HepG2 (cell line): ENCODE measurements around the gene EBF3. TPM values are rescaled to one million over a fixed set of nuclear protein-coding genes. Genes with fewer than 3 reads are reported as not detected.

ENCODE experiments used
- ATAC-seq: fragments of 200-7000 bp; cut with Tn5 transposase; 3 replicates; pipeline ENCODE4 v1.9.1; 2020; ENCODE audit warnings: mild to moderate bottlenecking, moderate library complexity
- BruUV-seq: library from RNA; stranded (reverse); fragments of 400-500 nt; replicated peaks from 2 replicates; lab custom pipeline; 2021; lab: Mats Ljungman, UMichigan
- CTCF ChIA-PET: fragments of 300-600 bp; formaldehyde crosslinking; extraction: SDS; loops from one replicate; lab custom pipeline; 2021; ENCODE audit warnings: low total read pairs, inconsistent platforms, low intra/inter-chr PET ratio; lab: Yijun Ruan, JAX
- POLR2A ChIA-PET: fragments of 350-600 bp; sonication (Branson Sonifier 250); formaldehyde crosslinking; loops from one replicate; lab custom pipeline; 2020; ENCODE audit warnings: antibody characterized with exemption, inconsistent platforms; lab: Yijun Ruan, JAX
- DNase-seq: peaks from one replicate; pipeline ENCODE4 v3.0.0-alpha.2; 2015; ENCODE audit warnings: low spot score
- FAIRE-seq: peaks from 3 replicates; lab custom pipeline; 2011; peaks lifted over from hg19 to GRCh38; lab: Jason Lieb, UNC
- H2AFZ ChIP-seq: one replicate; pipeline ENCODE4 v1.6.1; 2011; ENCODE audit warnings: low read length, inconsistent platforms
- H3K27ac ChIP-seq: fragments of 300-600 bp; 3 replicates; pipeline ENCODE4 v1.8.0; 2011; ENCODE audit warnings: mixed run types, mild to moderate bottlenecking, mixed read lengths, low read length, inconsistent platforms; ENCODE audit not compliant: insufficient read depth; ENCODE audit errors: extremely low read length
- H3K27me3 ChIP-seq, 2 experiments: fragments of 200-600 bp in 1 of 2; 2 replicates in 1 of 2; 3 replicates in 1 of 2; pipeline versions ENCODE4 v1.6.0 to v1.8.0; 2011; ENCODE audit warnings: low read length in 2 of 2, mild to moderate bottlenecking in 2 of 2, moderate library complexity in 2 of 2, inconsistent platforms in 1 of 2; ENCODE audit not compliant: insufficient read depth in 2 of 2, control insufficient read depth in 1 of 2
- H3K36me3 ChIP-seq, 2 experiments: fragments of 200-600 bp in 1 of 2; replicated peaks in 1 of 2; 2 replicates in 1 of 2; 3 replicates in 1 of 2; pipeline versions ENCODE4 v1.5.1 to v1.8.0; 2011; ENCODE audit warnings: low read length in 2 of 2, inconsistent platforms in 1 of 2; ENCODE audit not compliant: insufficient read depth in 2 of 2, control insufficient read depth in 1 of 2
- H3K4me1 ChIP-seq: 2 replicates; pipeline ENCODE4 v1.5.1; 2012; ENCODE audit warnings: low read length, inconsistent platforms; ENCODE audit not compliant: insufficient read depth
- H3K4me2 ChIP-seq: 2 replicates; pipeline ENCODE4 v1.6.0; 2011; ENCODE audit warnings: low read depth, low read length, inconsistent platforms
- H3K4me3 ChIP-seq, 3 experiments: fragments of 200-600 bp in 1 of 3; sonication (generic), shearing (Covaris generic) in 1 of 3; replicated peaks in 1 of 3; 2 replicates each; pipeline ENCODE4 v1.5.1; 2011 to 2016; ENCODE audit warnings: low read length in 3 of 3, inconsistent platforms in 2 of 3, low read depth in 2 of 3, mild to moderate bottlenecking in 2 of 3, control low read depth in 1 of 3, mixed read lengths in 1 of 3; ENCODE audit not compliant: insufficient read depth in 1 of 3
- H3K79me2 ChIP-seq: one replicate; pipeline ENCODE4 v1.6.1; 2011; ENCODE audit warnings: low read length, inconsistent platforms; ENCODE audit not compliant: insufficient read depth
- H3K9ac ChIP-seq: 2 replicates; pipeline ENCODE4 v1.6.0; 2011; ENCODE audit warnings: mild to moderate bottlenecking, low read depth, low read length, inconsistent platforms; ENCODE audit not compliant: insufficient read depth
- H3K9me3 ChIP-seq: 2 replicates; pipeline ENCODE4 v1.5.1; 2012; ENCODE audit warnings: mild to moderate bottlenecking, low read length
- H4K20me1 ChIP-seq: 2 replicates; pipeline ENCODE4 v1.6.0; 2011; ENCODE audit warnings: inconsistent platforms, mild to moderate bottlenecking, low read length, moderate library complexity; ENCODE audit not compliant: insufficient read depth
- DDIT3 ChIP-seq: sonication (generic); formaldehyde crosslinking; IDR thresholded peaks from 2 replicates; pipeline ENCODE4 v1.4.0; 2020; ENCODE audit warnings: mild to moderate bottlenecking, missing genetic modification reagents
- DR1 ChIP-seq: sonication (generic); formaldehyde crosslinking; IDR thresholded peaks from 2 replicates; pipeline ENCODE4 v1.8.0; 2021; ENCODE audit warnings: mild to moderate bottlenecking, missing genetic modification reagents, inconsistent platforms
- GABPA ChIP-seq, 2 experiments: IDR thresholded peaks; 2 replicates each; pipeline ENCODE4 v1.6.1; 2011 to 2016; ENCODE audit warnings: low read depth in 2 of 2, low read length in 1 of 2, missing biosample characterization in 1 of 2, missing genetic modification characterization in 1 of 2
- GATAD2A ChIP-seq: IDR thresholded peaks from 2 replicates; pipeline ENCODE4 v1.6.1; 2016
- HNF4A ChIP-seq: sonication (generic); formaldehyde crosslinking; IDR thresholded peaks from 2 replicates; pipeline ENCODE4 v1.4.0; 2020; ENCODE audit warnings: missing genetic modification reagents
- NFKBIZ ChIP-seq: IDR thresholded peaks from 2 replicates; pipeline ENCODE4 v1.6.1; 2018; ENCODE audit warnings: missing genetic modification reagents, missing compliant biosample characterization
- SALL2 ChIP-seq: sonication (generic); formaldehyde crosslinking; IDR thresholded peaks from 2 replicates; pipeline ENCODE4 v1.8.1; 2023; ENCODE audit warnings: mild to moderate bottlenecking, missing genetic modification reagents, inconsistent platforms
- SATB2 ChIP-seq: sonication (generic); formaldehyde crosslinking; IDR thresholded peaks from 2 replicates; pipeline ENCODE4 v1.5.0; 2020; ENCODE audit warnings: missing genetic modification reagents
- SRSF1 ChIP-seq: fragments of 200-400 bp; formaldehyde crosslinking; optimal IDR thresholded peaks from 2 replicates; pipeline ENCODE3; 2017; ENCODE audit warnings: mild to moderate bottlenecking, low read depth, low read length, moderate library complexity
- TEAD2 ChIP-seq: sonication (generic); formaldehyde crosslinking; IDR thresholded peaks from 2 replicates; pipeline ENCODE4 v1.9.0; 2021; ENCODE audit warnings: missing genetic modification reagents
- ZNF232 ChIP-seq: sonication (generic); formaldehyde crosslinking; IDR thresholded peaks from 2 replicates; pipeline ENCODE4 v1.4.0; 2020; ENCODE audit warnings: missing genetic modification reagents, borderline replicate concordance
- ZNF281 ChIP-seq: sonication (generic); formaldehyde crosslinking; IDR thresholded peaks from 2 replicates; pipeline ENCODE4 v1.4.0; 2020; ENCODE audit warnings: missing genetic modification reagents, borderline replicate concordance
- ZNF512 ChIP-seq: sonication (generic); formaldehyde crosslinking; IDR thresholded peaks from 2 replicates; pipeline ENCODE4 v1.4.0; 2020; ENCODE audit warnings: mild to moderate bottlenecking, missing genetic modification reagents
- ZNF713 ChIP-seq: sonication (generic); formaldehyde crosslinking; IDR thresholded peaks from 2 replicates; pipeline ENCODE4 v1.4.0; 2020; ENCODE audit warnings: mild to moderate bottlenecking, missing genetic modification reagents
- ZNF720 ChIP-seq: sonication (generic); formaldehyde crosslinking; IDR thresholded peaks from 2 replicates; pipeline ENCODE4 v1.4.0; 2020; ENCODE audit warnings: missing genetic modification reagents
- WGBS: methylation state at CpG from one replicate; pipeline ENCODE4 v1.1.6; 2017; ENCODE audit warnings: low lambda C conversion rate; 5-methylcytosine and 5-hydroxymethylcytosine counted together
- in situ Hi-C: cut with HindIII; loops from 2 replicates; pipeline ENCODE4 v1.10.0; 2017; ENCODE audit warnings: low pct_unique_long_range_greater_than_20kb; ENCODE audit not compliant: extremely low pct_ligation_motif_present
- intact Hi-C: fragments of 100-400 bp; cut with micrococcal nuclease; formaldehyde crosslinking; loops from one replicate; pipeline ENCODE4 v1.10.0; 2022; ENCODE audit not compliant: unreplicated experiment
- polyA plus RNA-seq, 8 experiments: library from polyadenylated mRNA; depleted of rRNA in 3 of 8; stranded (reverse) in 7 of 8; unstranded in 1 of 8; fragments of >200 nt; fragmentation: Illumina TruSeq in 4 of 8; extraction: Trizol in 4 of 8; gene quantifications; 2 replicates each; pipeline versions ENCODE4 v1.2.1 to v1.2.3, GENCODE V29; 2011 to 2016; ENCODE audit warnings: low read depth in 4 of 8, missing spikeins in 1 of 8, mixed read lengths in 1 of 8; ENCODE audit not compliant: insufficient read depth in 1 of 8
- total RNA-seq, 5 experiments: library from RNA; depleted of rRNA; stranded (reverse); fragments of >200 nt; fragmentation: Illumina TruSeq; extraction: Trizol; gene quantifications; 2 replicates each; pipeline ENCODE4 v1.2.3, GENCODE V29; 2016; ENCODE audit warnings: low read depth in 1 of 5

Gene EBF3
- total and polyA plus RNA-seq, 2 of the 13 experiments (the other 11 are each of a cell fraction or from before 2014, with no cell fraction given), result not detected

GRCh38 chr10:129866894-129867293 lies 97.2 kb downstream of the EBF3 start (continued):
- TF ChIP-seq DDIT3 (no peak), SRSF1 (no peak), TEAD2 (no peak), SALL2 (CRISPR knock-in tag) (no peak), GATAD2A (CRISPR knock-in tag) (no peak), DR1 (CRISPR knock-in tag) (no peak)
- TF ChIP-seq, all 625 proteins: peak for 2

GRCh38 chr10:129865960-129866359 lies 98.1 kb downstream of the EBF3 start:
- peak; percentile 47 for DNase-seq
- Histone ChIP-seq H3K27me3 (peaks cover 2 to 25% of the 10 kb centered on the region in 2 experiments; a peak in 3 of 5 replicates), H3K4me1 (peaks cover 17% of the 10 kb centered on the region), H3K79me2 (no peaks in the 10 kb centered on the region), H4K20me1 (no peaks in the 10 kb centered on the region), H3K4me3 (no peak overlapping the region), H3K36me3 (no peaks in the 10 kb centered on the region), H3K9me3 (no peaks in the 10 kb centered on the region), H2AFZ (no peak overlapping the region), H3K9ac (no peak overlapping the region), H3K4me2 (no peak overlapping the region), H3K27ac (no peak overlapping the region)
- 8% methylated on average over 2 of the region's 2 CpGs for WGBS
- in situ Hi-C loops, result no loop called here
- ChIA-PET CTCF (no interaction called here), POLR2A (no interaction called here)
- peak; percentile 35 for ATAC-seq
- peak; percentile 53 for FAIRE-seq
- intact Hi-C loops, result no loop called here
- no TSS peak for BruUV-seq
- TF ChIP-seq ZNF281 (CRISPR knock-in tag), result no peak
- no peak for TF ChIP-seq ZNF512
- no peak for TF ChIP-seq GABPA (IDR thresholded peaks at IDR 0.05; ENCODE audit: low read depth, low read length)
- TF ChIP-seq GABPA (CRISPR knock-in tag; IDR thresholded peaks at IDR 0.05; ENCODE audit: low read depth), result no peak
- no peak for TF ChIP-seq SATB2 (CRISPR knock-in tag)
- peak; percentile 83 for TF ChIP-seq HNF4A
- no peak for TF ChIP-seq NFKBIZ
- no peak for TF ChIP-seq ZNF713 (CRISPR knock-in tag)
- TF ChIP-seq ZNF232, result no peak
- TF ChIP-seq ZNF720 (CRISPR knock-in tag), result no peak
